Tibial nerve (tissue), 4 donors: ENCODE measurements around the gene MAGI1.

Source experiments
- CTCF ChIP-seq, 5 experiments: fragments of 200-600 bp in 3 of 5; fragments of 450-650 bp in 2 of 5; sonication (generic) in 3 of 5; IDR thresholded peaks; one replicate each; pipeline ENCODE4 v1.5.1; 2016 to 2019; ENCODE audit warnings: antibody characterized with exemption in 5 of 5, mild to moderate bottlenecking in 3 of 5, moderate library complexity in 2 of 5
- EP300 ChIP-seq, 2 donors: sonication (generic); formaldehyde crosslinking; IDR thresholded peaks; one replicate each; pipeline ENCODE4 v1.6.1; 2017; ENCODE audit warnings: antibody characterized with exemption in 2 of 2, mild to moderate bottlenecking in 1 of 2
- POLR2A ChIP-seq, 2 donors: fragments of 450-650 bp; IDR thresholded peaks; one replicate each; pipeline ENCODE4 v1.6.1; 2017; ENCODE audit warnings: antibody characterized with exemption in 2 of 2, mild to moderate bottlenecking in 2 of 2, moderate library complexity in 2 of 2

DNA sequence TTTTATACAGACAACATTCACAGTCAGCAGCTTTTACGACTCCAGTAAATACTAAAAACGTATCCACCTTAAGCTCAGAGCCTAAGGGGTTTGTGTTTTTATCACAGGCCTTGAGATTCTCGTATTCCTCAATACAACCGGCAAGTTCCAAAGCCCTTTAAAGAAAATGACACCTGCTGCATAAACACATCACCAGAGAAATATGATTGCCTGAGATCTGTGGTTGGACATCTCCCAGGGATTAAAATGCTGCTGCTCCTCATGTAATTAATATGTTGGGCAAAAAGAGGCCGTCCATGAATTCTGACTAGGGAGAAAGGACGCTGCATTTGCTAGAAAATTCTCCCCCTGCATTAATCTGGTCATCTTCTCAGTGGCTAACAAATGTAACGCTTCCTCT, 544.8 kb downstream of the MAGI1 start:
- TF ChIP-seq CTCF (IDR thresholded peaks at IDR 0.05) (no peak), POLR2A (IDR thresholded peaks at IDR 0.05) (no peak), EP300 (IDR thresholded peaks at IDR 0.05) (no peak)
